NB4 (cell line): ENCODE results near the gene DNAH8.

Experiments used
- MYC ChIP-seq: IDR thresholded peaks from 2 replicates; pipeline ENCODE4 v1.6.1; 2011; ENCODE audit warnings: low read depth, low read length
- POLR2A ChIP-seq: IDR thresholded peaks from 2 replicates; pipeline ENCODE4 v1.6.1; 2011; ENCODE audit warnings: mild to moderate bottlenecking; ENCODE audit not compliant: insufficient read length; ENCODE audit errors: extremely low read depth
- TF ChIP-seq, protein P1 (sequence below): IDR thresholded peaks from one replicate; pipeline ENCODE4 v1.5.1; 2012; ENCODE audit warnings: low read depth, low read length

DNA sequence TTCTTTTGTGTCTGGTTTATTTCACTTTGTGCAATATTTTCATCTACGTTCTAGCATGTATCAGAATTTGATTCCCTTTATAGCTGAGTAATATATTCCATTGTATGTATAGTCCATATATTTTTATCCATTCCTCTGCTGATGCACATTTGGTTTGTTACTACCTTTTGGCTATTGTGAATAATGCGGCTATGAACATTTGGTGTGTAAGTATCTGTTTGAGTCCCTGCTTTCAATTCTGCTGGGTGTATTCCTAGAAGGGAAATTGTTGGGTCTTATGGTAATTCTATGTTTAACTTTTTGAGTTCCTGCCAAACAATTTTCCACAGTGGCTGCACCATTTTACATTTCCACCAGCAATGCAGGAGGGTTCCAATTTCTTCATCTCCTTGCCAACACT lies 52.4 kb downstream of the DNAH8 start:
- TF ChIP-seq, protein P1, sequence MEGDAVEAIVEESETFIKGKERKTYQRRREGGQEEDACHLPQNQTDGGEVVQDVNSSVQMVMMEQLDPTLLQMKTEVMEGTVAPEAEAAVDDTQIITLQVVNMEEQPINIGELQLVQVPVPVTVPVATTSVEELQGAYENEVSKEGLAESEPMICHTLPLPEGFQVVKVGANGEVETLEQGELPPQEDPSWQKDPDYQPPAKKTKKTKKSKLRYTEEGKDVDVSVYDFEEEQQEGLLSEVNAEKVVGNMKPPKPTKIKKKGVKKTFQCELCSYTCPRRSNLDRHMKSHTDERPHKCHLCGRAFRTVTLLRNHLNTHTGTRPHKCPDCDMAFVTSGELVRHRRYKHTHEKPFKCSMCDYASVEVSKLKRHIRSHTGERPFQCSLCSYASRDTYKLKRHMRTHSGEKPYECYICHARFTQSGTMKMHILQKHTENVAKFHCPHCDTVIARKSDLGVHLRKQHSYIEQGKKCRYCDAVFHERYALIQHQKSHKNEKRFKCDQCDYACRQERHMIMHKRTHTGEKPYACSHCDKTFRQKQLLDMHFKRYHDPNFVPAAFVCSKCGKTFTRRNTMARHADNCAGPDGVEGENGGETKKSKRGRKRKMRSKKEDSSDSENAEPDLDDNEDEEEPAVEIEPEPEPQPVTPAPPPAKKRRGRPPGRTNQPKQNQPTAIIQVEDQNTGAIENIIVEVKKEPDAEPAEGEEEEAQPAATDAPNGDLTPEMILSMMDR, result no peak
- TF ChIP-seq POLR2A, result no peak
- TF ChIP-seq MYC, result no peak
